KMS-11 (cell line): Measurements from ENCODE around the gene ITGA8.

Source experiments
- H2AFZ ChIP-seq: fragments of 200-600 bp; sonication (generic); 2 replicates; pipeline ENCODE4 v1.6.1; 2016; ENCODE audit warnings: antibody characterized with exemption, mixed run types, low read depth
- H3K27ac ChIP-seq: fragments of 200-600 bp; sonication (generic); 2 replicates; pipeline ENCODE4 v1.6.1; 2016; ENCODE audit warnings: mild to moderate bottlenecking, mixed run types
- H3K27me3 ChIP-seq: fragments of 200-600 bp; sonication (generic); 2 replicates; pipeline ENCODE4 v1.6.1; 2017; ENCODE audit warnings: mild to moderate bottlenecking, low read depth, mixed run types, moderate library complexity; ENCODE audit not compliant: insufficient read depth
- H3K36me3 ChIP-seq: fragments of 200-600 bp; sonication (generic); 2 replicates; pipeline ENCODE4 v1.6.1; 2017; ENCODE audit warnings: mild to moderate bottlenecking, mixed run types; ENCODE audit not compliant: insufficient read depth
- H3K4me1 ChIP-seq: fragments of 200-600 bp; sonication (generic); 2 replicates; pipeline ENCODE4 v1.6.1; 2016; ENCODE audit warnings: mild to moderate bottlenecking, low read depth, mixed run types; ENCODE audit not compliant: poor library complexity, severe bottlenecking
- H3K4me2 ChIP-seq: fragments of 200-600 bp; sonication (generic); 2 replicates; pipeline ENCODE4 v1.7.0; 2016; ENCODE audit warnings: mild to moderate bottlenecking, mixed run types
- H3K4me3 ChIP-seq: fragments of 200-600 bp; sonication (generic); IDR thresholded peaks from 2 replicates; pipeline ENCODE4 v1.6.1; 2017; ENCODE audit warnings: low read depth, low read length, mixed read lengths; ENCODE audit not compliant: insufficient read depth
- H3K79me2 ChIP-seq: fragments of 200-600 bp; sonication (generic); 2 replicates; pipeline ENCODE4 v1.6.1; 2016; ENCODE audit warnings: low read depth, mixed run types; ENCODE audit not compliant: insufficient read depth
- H3K9ac ChIP-seq: fragments of 200-600 bp; sonication (generic); 2 replicates; pipeline ENCODE4 v1.6.1; 2016; ENCODE audit warnings: mild to moderate bottlenecking, mixed run types
- H4K20me1 ChIP-seq: fragments of 200-600 bp; sonication (generic); 2 replicates; pipeline ENCODE4 v1.6.1; 2016; ENCODE audit warnings: mild to moderate bottlenecking, mixed run types; ENCODE audit not compliant: insufficient read depth
- TF ChIP-seq, protein P1 (sequence below): fragments of 200-600 bp; sonication (generic); conservative IDR thresholded peaks from 2 replicates; pipeline ENCODE4 v1.6.1; 2017; ENCODE audit warnings: low read depth, mild to moderate bottlenecking, antibody characterized with exemption, low read length, moderate library complexity, mixed read lengths

ITGA8 gene

DNA sequence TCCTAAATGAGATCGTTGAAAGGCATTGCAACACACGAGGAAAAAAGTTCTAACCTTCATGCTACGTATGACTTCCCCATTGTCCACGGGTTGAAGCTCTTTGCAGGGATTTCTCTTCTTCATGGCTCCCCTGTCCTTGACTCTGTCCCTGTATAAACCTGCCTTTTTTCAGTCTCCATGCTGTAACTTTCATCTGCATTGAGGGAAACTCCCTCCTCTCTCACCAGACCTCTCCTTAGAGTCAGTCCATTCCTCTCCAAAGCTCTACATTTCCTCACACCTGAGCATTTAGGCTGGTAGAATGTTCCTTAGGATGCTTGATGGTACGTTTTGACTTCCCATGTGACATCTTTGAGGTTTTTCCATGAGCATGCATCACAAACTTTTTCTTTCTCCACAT lies 214.4 kb downstream of the ITGA8 start:
- no peak overlapping the region for H3K4me3 ChIP-seq
- H3K27ac ChIP-seq, result no peak overlapping the region
- H3K9ac ChIP-seq, result no peak overlapping the region
- TF ChIP-seq, protein P1, sequence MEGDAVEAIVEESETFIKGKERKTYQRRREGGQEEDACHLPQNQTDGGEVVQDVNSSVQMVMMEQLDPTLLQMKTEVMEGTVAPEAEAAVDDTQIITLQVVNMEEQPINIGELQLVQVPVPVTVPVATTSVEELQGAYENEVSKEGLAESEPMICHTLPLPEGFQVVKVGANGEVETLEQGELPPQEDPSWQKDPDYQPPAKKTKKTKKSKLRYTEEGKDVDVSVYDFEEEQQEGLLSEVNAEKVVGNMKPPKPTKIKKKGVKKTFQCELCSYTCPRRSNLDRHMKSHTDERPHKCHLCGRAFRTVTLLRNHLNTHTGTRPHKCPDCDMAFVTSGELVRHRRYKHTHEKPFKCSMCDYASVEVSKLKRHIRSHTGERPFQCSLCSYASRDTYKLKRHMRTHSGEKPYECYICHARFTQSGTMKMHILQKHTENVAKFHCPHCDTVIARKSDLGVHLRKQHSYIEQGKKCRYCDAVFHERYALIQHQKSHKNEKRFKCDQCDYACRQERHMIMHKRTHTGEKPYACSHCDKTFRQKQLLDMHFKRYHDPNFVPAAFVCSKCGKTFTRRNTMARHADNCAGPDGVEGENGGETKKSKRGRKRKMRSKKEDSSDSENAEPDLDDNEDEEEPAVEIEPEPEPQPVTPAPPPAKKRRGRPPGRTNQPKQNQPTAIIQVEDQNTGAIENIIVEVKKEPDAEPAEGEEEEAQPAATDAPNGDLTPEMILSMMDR, result no peak
- H3K27me3 ChIP-seq, result no peaks in the 10 kb centered on the region
- no peaks in the 10 kb centered on the region for H4K20me1 ChIP-seq
- no peaks in the 10 kb centered on the region for H3K79me2 ChIP-seq
- H3K4me1 ChIP-seq, result no peaks in the 10 kb centered on the region
- H3K4me2 ChIP-seq, result no peak overlapping the region
- H3K36me3 ChIP-seq, result no peaks in the 10 kb centered on the region
- H2AFZ ChIP-seq, result no peak overlapping the region

DNA sequence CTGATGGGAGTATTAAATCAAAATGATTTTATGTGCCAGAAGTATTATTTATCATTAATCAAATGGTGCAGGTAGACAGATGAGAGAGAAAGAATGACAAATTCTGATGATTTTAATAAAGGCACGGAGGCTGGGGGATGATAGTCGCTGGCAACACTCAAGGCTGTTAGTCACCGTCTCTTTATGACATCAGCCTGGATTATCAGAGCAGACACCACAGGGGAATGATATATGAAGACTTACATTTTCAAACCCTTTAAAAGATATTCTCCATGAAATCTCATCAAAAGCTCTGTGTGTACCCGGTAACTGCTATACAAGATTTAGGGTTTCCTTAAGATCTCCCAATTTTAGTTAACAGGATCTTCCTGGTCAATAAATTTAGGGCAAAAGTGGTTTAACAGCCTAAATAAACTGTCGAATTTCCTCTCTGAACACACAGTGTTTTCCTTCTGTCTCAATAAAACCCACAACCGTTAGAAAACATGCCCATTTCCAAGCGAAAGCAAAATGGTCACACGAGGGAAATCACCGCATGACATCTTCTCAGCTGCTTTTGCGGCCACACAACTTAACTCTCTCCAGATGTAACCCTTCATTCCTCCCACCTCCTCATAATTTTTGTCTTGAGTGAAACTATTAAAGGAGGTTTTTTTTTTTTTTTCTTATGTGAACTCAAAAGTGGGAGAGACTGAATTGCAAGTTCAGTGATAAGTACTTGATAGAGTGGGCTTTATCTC lies 215.5 kb downstream of the ITGA8 start:
- no peaks in the 10 kb centered on the region for H3K36me3 ChIP-seq
- H3K4me2 ChIP-seq, result no peak overlapping the region
- no peaks in the 10 kb centered on the region for H3K27me3 ChIP-seq
- H3K4me1 ChIP-seq, result no peaks in the 10 kb centered on the region
- no peak overlapping the region for H3K27ac ChIP-seq
- no peaks in the 10 kb centered on the region for H4K20me1 ChIP-seq
- H3K79me2 ChIP-seq, result no peaks in the 10 kb centered on the region
- H3K9ac ChIP-seq, result no peak overlapping the region
- no peak overlapping the region for H3K4me3 ChIP-seq
- TF ChIP-seq, protein P1, result no peak
- no peak overlapping the region for H2AFZ ChIP-seq

DNA sequence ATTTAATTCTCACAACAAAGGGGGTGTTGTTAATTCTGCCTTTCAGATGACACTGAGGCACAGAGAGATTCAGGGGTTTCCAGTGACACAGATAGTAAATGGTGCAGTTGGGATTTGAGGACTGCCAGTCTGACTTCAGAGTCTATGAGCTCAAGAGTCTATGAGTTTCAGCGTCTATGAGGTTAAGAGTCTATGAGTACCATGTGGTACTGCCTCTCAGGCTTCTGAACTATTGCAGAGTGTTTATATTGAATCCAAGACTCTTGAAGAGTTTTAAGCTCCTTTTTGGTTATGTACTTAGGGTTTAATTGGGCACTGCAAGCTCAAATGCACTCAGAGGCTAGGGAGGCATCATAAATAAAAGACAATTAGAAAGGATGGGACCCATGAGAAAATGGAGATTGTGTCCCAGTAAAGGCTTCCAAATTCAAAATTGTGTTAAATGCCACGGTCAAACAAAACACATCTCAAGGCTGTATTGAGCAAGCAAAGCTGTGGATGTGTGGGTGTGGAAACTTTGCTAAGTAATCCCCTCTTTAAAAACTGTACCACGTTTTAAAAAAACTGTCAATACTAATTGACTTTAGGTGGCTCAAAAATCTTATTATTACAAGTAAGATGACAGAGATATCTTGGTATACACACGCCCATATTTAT lies 224.7 kb downstream of the ITGA8 start:
- no peak overlapping the region for H3K4me2 ChIP-seq
- H3K36me3 ChIP-seq, result no peaks in the 10 kb centered on the region
- H4K20me1 ChIP-seq, result no peaks in the 10 kb centered on the region
- TF ChIP-seq, protein P1, result no peak
- H3K4me3 ChIP-seq, result no peak overlapping the region
- no peaks in the 10 kb centered on the region for H3K79me2 ChIP-seq
- no peak overlapping the region for H3K27ac ChIP-seq
- H3K27me3 ChIP-seq, result no peaks in the 10 kb centered on the region
- no peak overlapping the region for H2AFZ ChIP-seq
- H3K9ac ChIP-seq, result no peak overlapping the region
- no peaks in the 10 kb centered on the region for H3K4me1 ChIP-seq

DNA sequence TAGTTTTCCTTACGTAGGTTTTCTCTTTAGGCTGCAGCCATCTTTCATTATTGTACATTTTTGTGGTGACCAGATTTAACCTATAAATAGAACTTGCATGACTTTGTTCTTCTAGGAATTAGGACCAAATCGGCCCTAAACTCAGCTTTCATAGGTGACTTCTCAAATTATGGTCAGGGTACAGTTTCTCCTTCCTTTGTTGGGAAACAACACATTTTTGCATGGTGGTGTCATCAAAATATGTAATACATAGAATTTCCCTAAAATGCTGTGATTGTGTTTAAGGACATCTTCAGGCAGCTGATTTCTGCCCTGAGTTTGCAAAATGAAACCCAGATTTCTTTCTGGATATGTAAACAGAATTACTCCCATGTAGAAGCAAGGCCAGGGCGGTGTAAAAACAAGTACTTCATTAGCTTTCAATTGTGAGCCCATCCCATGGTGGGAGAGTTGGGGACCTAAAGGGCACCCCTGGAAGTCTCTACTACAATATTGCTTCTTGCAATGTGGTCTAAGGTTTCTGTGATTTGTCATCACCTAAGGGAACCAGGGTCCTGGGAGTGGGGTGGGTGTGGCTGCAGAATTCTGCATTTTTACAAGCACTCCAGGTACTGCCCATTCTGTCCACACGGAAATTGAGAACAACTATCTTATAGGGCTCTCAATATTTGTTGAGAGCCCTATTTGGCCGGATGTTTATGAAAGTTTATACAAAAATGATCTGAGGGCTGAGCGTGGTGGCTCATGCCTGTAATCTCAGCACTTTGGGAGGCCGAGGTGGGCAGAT lies 227.7 kb downstream of the ITGA8 start:
- H3K4me1 ChIP-seq, result no peaks in the 10 kb centered on the region
- TF ChIP-seq, protein P1, result no peak
- H3K4me3 ChIP-seq, result no peak overlapping the region
- H3K4me2 ChIP-seq, result no peak overlapping the region
- H2AFZ ChIP-seq, result no peak overlapping the region
- no peak overlapping the region for H3K27ac ChIP-seq
- H3K27me3 ChIP-seq, result no peaks in the 10 kb centered on the region
- H3K79me2 ChIP-seq, result no peaks in the 10 kb centered on the region
- H4K20me1 ChIP-seq, result no peaks in the 10 kb centered on the region
- no peak overlapping the region for H3K9ac ChIP-seq
- no peaks in the 10 kb centered on the region for H3K36me3 ChIP-seq
